ENCODE data around the gene DPF3. TPM values are rescaled to one million over a fixed set of nuclear protein-coding genes. Genes with fewer than 3 reads are reported as not detected.

The DPF3 gene
- total RNA-seq, 1 experiment from 2014 or later, result not detected

- Histone ChIP-seq H3K4me3 (ENCODE audit: low read depth in 2 of 2, low read length in 2 of 2) (no peak overlapping the region), H3K9me3 (ENCODE audit: control insufficient read depth, insufficient read depth, low read depth, low read length) (no peaks in the 10 kb centered on the region), H3K4me1 (ENCODE audit: control insufficient read depth, insufficient read depth, low read length) (no peaks in the 10 kb centered on the region), H3K27ac (ENCODE audit: low read length) (no peak overlapping the region), H3K36me3 (ENCODE audit: control insufficient read depth, insufficient read depth, low read length) (no peaks in the 10 kb centered on the region), H3K27me3 (ENCODE audit: control insufficient read depth, insufficient read depth, low read length) (no peaks in the 10 kb centered on the region)
- POLR2A ChIA-PET, result no interaction called here
- in situ Hi-C loops (cut with HindIII; ENCODE audit: low pct_unique_long_range_greater_than_20kb, low sequenced_read_pairs) (no loop called here), intact Hi-C loops (cut with micrococcal nuclease; ENCODE audit: unreplicated experiment) (no loop called here)
- no peak for TF ChIP-seq REST (IDR thresholded peaks at IDR 0.05; ENCODE audit: insufficient read depth in 1 of 2, low read depth in 2 of 2, low read length in 1 of 2)
- TF ChIP-seq POLR2AphosphoS5 (IDR thresholded peaks at IDR 0.05; ENCODE audit: low read depth, low read length), result no peak
- no peak for TF ChIP-seq SIN3A (IDR thresholded peaks at IDR 0.05; ENCODE audit: borderline replicate concordance, insufficient read depth, low read depth, low read length)
- TF ChIP-seq TCF7L2 (IDR thresholded peaks at IDR 0.05; ENCODE audit: low read depth, low read length), result no peak
- TF ChIP-seq CTCF (IDR thresholded peaks at IDR 0.05), result no peak
- DNase-seq (ENCODE audit: low read depth, low spot score) (no peak), ATAC-seq (no peak)
- BruUV-seq (replicated peaks), result no TSS peak
- CTCF ChIA-PET, result no interaction called here
These were observed 70.8 kb downstream of the DPF3 start for GRCh38 chr14:72822946-72823611.

- no peaks in the 10 kb centered on the region for H3K9me3 ChIP-seq (ENCODE audit: control insufficient read depth, insufficient read depth, low read depth, low read length)
- intact Hi-C loops (cut with micrococcal nuclease; ENCODE audit: unreplicated experiment) (no loop called here), in situ Hi-C loops (cut with HindIII; ENCODE audit: low pct_unique_long_range_greater_than_20kb, low sequenced_read_pairs) (no loop called here)
- no peak overlapping the region for H3K27ac ChIP-seq (ENCODE audit: low read length)
- ATAC-seq (no peak), DNase-seq (ENCODE audit: low read depth, low spot score) (no peak)
- BruUV-seq (replicated peaks), result no TSS peak
- no peaks in the 10 kb centered on the region for H3K36me3 ChIP-seq (ENCODE audit: control insufficient read depth, insufficient read depth, low read length)
- ChIA-PET POLR2A (no interaction called here), CTCF (interaction anchor here (0.5 to 1.6 kb wide), 3 partner anchors 23 to 305 kb away, joined by 3 to 6 read pairs (median 4); no protein-coding TSS in a partner anchor)
- H3K4me1 ChIP-seq (ENCODE audit: control insufficient read depth, insufficient read depth, low read length), result no peaks in the 10 kb centered on the region
- TF ChIP-seq CTCF (IDR thresholded peaks at IDR 0.05) (no peak), TCF7L2 (IDR thresholded peaks at IDR 0.05; ENCODE audit: low read depth, low read length) (no peak), POLR2AphosphoS5 (IDR thresholded peaks at IDR 0.05; ENCODE audit: low read depth, low read length) (no peak)
- H3K27me3 ChIP-seq (ENCODE audit: control insufficient read depth, insufficient read depth, low read length), result no peaks in the 10 kb centered on the region
- H3K4me3 ChIP-seq (ENCODE audit: low read depth in 2 of 2, low read length in 2 of 2), result no peak overlapping the region
These were observed 74.9 kb downstream of the DPF3 start for GRCh38 chr14:72818998-72819397.
